Measurements from ENCODE around the gene ROR2.

DNA sequence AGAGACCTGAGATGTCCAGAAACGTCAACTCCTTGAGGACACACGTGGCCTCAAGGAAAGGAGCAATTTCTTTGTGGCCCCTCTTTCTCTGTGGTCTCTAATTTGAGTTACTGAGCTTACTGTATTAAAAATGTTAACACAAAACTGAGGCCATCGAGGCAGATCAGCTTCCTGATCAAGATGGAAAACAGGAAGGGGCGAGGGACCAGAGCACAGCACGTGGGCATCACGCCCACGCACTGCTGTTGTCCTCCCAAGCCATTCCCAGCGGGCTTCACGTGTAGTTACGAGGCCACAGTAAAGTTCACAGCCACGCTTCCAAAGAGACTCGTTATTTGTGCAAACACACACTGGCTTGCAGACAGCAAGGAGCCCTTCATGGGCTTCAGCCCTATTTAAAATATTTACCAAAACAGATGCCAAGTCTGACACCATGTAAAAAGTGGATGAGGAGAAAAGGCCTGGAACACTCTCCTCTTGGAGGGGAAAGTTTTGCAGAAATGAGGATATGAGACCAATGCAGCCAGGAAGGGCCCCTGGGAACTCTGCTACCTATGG lies 149.5 kb downstream of the ROR2 start:
- TF ChIP-seq, protein P1, sequence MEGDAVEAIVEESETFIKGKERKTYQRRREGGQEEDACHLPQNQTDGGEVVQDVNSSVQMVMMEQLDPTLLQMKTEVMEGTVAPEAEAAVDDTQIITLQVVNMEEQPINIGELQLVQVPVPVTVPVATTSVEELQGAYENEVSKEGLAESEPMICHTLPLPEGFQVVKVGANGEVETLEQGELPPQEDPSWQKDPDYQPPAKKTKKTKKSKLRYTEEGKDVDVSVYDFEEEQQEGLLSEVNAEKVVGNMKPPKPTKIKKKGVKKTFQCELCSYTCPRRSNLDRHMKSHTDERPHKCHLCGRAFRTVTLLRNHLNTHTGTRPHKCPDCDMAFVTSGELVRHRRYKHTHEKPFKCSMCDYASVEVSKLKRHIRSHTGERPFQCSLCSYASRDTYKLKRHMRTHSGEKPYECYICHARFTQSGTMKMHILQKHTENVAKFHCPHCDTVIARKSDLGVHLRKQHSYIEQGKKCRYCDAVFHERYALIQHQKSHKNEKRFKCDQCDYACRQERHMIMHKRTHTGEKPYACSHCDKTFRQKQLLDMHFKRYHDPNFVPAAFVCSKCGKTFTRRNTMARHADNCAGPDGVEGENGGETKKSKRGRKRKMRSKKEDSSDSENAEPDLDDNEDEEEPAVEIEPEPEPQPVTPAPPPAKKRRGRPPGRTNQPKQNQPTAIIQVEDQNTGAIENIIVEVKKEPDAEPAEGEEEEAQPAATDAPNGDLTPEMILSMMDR (IDR thresholded peaks at IDR 0.05): no peak
- TF ChIP-seq ZFX (IDR thresholded peaks at IDR 0.05; ENCODE audit: borderline replicate concordance): no peak

All from 22Rv1 (cell line).